K562 (cell line): ENCODE data around the gene EXOC2. TPM values are rescaled to one million over a fixed set of nuclear protein-coding genes. Genes with fewer than 3 reads are reported as not detected.
A peak's percentile ranks its signal among the peaks of the same experiment; 100 is the strongest.

Experiments
- ATF7 ChIP-seq: fragments of 450-650 bp; IDR thresholded peaks from 2 replicates; pipeline ENCODE4 v1.7.1; 2014; ENCODE audit warnings: mild to moderate bottlenecking, moderate library complexity
- CBFB ChIP-seq: sonication (generic); formaldehyde crosslinking; IDR thresholded peaks from 2 replicates; pipeline ENCODE4 v1.4.0; 2020; ENCODE audit warnings: mild to moderate bottlenecking, missing genetic modification reagents
- CEBPB ChIP-seq: fragments of 450-650 bp; IDR thresholded peaks from 2 replicates; pipeline ENCODE4 v1.6.1; 2016; ENCODE audit warnings: missing genetic modification characterization, missing compliant biosample characterization
- LCOR ChIP-seq: sonication (generic); formaldehyde crosslinking; IDR thresholded peaks from 2 replicates; pipeline ENCODE4 v1.8.0; 2022; ENCODE audit warnings: mild to moderate bottlenecking, missing genetic modification reagents
- PHTF2 ChIP-seq: fragments of 250-450 bp; sonication (Bioruptor Pico); IDR thresholded peaks from 2 replicates; pipeline ENCODE4 v1.5.0; 2021; ENCODE audit warnings: mild to moderate bottlenecking
- RBM15 ChIP-seq: fragments of 200-400 bp; formaldehyde crosslinking; IDR thresholded peaks from 2 replicates; pipeline ENCODE4 v1.6.1; 2018; ENCODE audit warnings: mild to moderate bottlenecking, low read length, moderate library complexity; ENCODE audit not compliant: insufficient read depth
- ZFX ChIP-seq: sonication (generic); formaldehyde crosslinking; IDR thresholded peaks from 2 replicates; pipeline ENCODE4 v1.8.0; 2022; ENCODE audit warnings: mild to moderate bottlenecking, missing genetic modification reagents, moderate library complexity
- ZNF121 ChIP-seq: sonication (generic); formaldehyde crosslinking; conservative IDR thresholded peaks from 2 replicates; pipeline ENCODE4 v1.8.0; 2022; ENCODE audit warnings: missing genetic modification reagents
- ZNF444 ChIP-seq: fragments of 250-450 bp; sonication (Bioruptor Pico); IDR thresholded peaks from 2 replicates; pipeline ENCODE4 v1.4.0; 2020; ENCODE audit warnings: mild to moderate bottlenecking, moderate library complexity
- polyA plus RNA-seq, 8 experiments: library from polyadenylated mRNA; depleted of rRNA in 4 of 8; stranded (reverse) in 5 of 8; unstranded in 3 of 8; fragments of >200 nt; fragmentation: Nextera tagmentation in 2 of 8; fragmentation: Illumina TruSeq in 1 of 8; extraction: Ambion mirVana in 2 of 8; extraction: Trizol in 1 of 8; gene quantifications; 2 replicates each; pipeline versions ENCODE4 v1.2.1 to v1.2.3, GENCODE V29; 2011 to 2014; ENCODE audit warnings: inconsistent platforms in 1 of 8, missing spikeins in 1 of 8
- total RNA-seq, 7 experiments: library from RNA; depleted of rRNA in 6 of 7; stranded (reverse); fragments of >200 nt in 6 of 7; fragmentation: Illumina TruSeq in 2 of 7; extraction: Trizol in 2 of 7; gene quantifications; 2 replicates each; pipeline versions ENCODE4 v1.2.1 to v1.2.3, GENCODE V29; 2011 to 2021; ENCODE audit warnings: low replicate concordance in 1 of 7
- TF ChIP-seq, protein P1 (sequence below): fragments of 450-650 bp; IDR thresholded peaks from 2 replicates; pipeline ENCODE4 v1.6.1; 2017; ENCODE audit warnings: mild to moderate bottlenecking, moderate library complexity
- TF ChIP-seq, protein P2 (sequence below): fragments of 150-350 bp; conservative IDR thresholded peaks from 2 replicates; pipeline ENCODE4 v1.6.1; 2014; ENCODE audit warnings: low read length
- TF ChIP-seq, protein P3 (sequence below): fragments of 250-450 bp; sonication (Bioruptor Pico); IDR thresholded peaks from 2 replicates; pipeline ENCODE4 v1.5.0; 2021
- TF ChIP-seq, protein P4 (sequence below): sonication (generic); formaldehyde crosslinking; IDR thresholded peaks from 2 replicates; pipeline ENCODE4 v1.8.0; 2022; ENCODE audit warnings: missing genetic modification reagents, mild to moderate bottlenecking, moderate library complexity, borderline replicate concordance
- TF ChIP-seq, protein P5 (sequence below): fragments of 200-400 bp; formaldehyde crosslinking; IDR thresholded peaks from 2 replicates; pipeline ENCODE4 v1.6.1; 2017; ENCODE audit warnings: mild to moderate bottlenecking, low read depth, low read length, moderate library complexity

The EXOC2 gene
- total and polyA plus RNA-seq, 9 of the 15 experiments (the other 6 are each of a cell fraction or from before 2014, with no cell fraction given) = 12.2 to 30.2 (median 24.2) TPM

DNA sequence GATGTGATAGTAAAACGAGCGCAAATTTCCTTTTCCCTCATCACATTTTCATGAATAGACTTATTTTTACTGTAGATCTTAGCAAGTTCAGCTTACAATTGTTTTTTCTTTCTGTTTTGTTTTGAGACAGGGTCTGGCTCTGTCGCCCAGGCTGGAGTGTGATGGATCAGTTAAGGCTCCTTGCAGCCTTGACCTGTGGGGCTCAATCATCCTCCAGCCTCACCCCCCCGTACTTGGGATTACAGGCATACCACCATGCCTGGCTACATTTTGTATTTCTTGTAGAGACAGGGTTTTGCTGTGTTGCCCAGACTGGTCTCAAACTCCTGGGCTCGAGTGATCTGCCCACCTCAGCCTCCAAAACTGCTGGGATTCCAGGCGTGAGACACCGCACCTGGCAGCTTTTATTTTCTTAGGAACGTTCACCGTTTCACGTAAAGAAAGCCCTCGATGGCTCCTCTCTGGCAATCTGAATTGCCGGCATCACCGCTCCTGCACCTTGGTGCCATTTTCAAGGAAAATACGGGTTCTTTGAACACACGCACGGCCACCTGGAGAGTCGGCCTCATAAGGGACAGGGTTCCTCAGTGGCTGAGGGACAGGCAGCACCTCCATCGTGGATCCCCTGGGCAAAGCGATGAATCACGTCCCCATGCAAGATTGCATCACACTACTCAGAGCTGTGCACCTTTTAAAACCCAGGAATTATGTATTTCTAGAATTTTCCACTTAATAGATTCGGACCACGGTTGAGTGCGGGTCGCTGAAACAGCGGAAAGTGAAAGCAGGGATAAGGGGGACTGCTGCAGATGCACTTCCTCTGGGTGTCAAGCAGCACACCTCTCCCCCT lies 222.7 kb downstream of the EXOC2 start (continued):
- TF ChIP-seq, protein P1, sequence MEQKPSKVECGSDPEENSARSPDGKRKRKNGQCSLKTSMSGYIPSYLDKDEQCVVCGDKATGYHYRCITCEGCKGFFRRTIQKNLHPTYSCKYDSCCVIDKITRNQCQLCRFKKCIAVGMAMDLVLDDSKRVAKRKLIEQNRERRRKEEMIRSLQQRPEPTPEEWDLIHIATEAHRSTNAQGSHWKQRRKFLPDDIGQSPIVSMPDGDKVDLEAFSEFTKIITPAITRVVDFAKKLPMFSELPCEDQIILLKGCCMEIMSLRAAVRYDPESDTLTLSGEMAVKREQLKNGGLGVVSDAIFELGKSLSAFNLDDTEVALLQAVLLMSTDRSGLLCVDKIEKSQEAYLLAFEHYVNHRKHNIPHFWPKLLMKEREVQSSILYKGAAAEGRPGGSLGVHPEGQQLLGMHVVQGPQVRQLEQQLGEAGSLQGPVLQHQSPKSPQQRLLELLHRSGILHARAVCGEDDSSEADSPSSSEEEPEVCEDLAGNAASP = no peak
- TF ChIP-seq CBFB (CRISPR knock-in tag) (no peak), ATF7 (no peak), LCOR (CRISPR knock-in tag) (no peak), ZNF121 (CRISPR knock-in tag) (no peak), ZFX (CRISPR knock-in tag) (no peak), RBM15 (no peak), CEBPB (peak; percentile 68), ZNF444 (no peak), PHTF2 (CRISPR knock-in tag) (no peak)
- TF ChIP-seq, protein P2, sequence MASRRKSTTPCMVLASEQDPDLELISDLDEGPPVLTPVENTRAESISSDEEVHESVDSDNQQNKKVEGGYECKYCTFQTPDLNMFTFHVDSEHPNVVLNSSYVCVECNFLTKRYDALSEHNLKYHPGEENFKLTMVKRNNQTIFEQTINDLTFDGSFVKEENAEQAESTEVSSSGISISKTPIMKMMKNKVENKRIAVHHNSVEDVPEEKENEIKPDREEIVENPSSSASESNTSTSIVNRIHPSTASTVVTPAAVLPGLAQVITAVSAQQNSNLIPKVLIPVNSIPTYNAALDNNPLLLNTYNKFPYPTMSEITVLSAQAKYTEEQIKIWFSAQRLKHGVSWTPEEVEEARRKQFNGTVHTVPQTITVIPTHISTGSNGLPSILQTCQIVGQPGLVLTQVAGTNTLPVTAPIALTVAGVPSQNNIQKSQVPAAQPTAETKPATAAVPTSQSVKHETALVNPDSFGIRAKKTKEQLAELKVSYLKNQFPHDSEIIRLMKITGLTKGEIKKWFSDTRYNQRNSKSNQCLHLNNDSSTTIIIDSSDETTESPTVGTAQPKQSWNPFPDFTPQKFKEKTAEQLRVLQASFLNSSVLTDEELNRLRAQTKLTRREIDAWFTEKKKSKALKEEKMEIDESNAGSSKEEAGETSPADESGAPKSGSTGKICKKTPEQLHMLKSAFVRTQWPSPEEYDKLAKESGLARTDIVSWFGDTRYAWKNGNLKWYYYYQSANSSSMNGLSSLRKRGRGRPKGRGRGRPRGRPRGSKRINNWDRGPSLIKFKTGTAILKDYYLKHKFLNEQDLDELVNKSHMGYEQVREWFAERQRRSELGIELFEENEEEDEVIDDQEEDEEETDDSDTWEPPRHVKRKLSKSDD = no peak
- TF ChIP-seq, protein P3, sequence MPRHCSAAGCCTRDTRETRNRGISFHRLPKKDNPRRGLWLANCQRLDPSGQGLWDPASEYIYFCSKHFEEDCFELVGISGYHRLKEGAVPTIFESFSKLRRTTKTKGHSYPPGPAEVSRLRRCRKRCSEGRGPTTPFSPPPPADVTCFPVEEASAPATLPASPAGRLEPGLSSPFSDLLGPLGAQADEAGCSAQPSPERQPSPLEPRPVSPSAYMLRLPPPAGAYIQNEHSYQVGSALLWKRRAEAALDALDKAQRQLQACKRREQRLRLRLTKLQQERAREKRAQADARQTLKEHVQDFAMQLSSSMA (CRISPR knock-in tag) = no peak
- TF ChIP-seq, protein P4, sequence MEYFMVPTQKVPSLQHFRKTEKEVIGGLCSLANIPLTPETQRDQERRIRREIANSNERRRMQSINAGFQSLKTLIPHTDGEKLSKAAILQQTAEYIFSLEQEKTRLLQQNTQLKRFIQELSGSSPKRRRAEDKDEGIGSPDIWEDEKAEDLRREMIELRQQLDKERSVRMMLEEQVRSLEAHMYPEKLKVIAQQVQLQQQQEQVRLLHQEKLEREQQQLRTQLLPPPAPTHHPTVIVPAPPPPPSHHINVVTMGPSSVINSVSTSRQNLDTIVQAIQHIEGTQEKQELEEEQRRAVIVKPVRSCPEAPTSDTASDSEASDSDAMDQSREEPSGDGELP = no peak
- TF ChIP-seq, protein P5, sequence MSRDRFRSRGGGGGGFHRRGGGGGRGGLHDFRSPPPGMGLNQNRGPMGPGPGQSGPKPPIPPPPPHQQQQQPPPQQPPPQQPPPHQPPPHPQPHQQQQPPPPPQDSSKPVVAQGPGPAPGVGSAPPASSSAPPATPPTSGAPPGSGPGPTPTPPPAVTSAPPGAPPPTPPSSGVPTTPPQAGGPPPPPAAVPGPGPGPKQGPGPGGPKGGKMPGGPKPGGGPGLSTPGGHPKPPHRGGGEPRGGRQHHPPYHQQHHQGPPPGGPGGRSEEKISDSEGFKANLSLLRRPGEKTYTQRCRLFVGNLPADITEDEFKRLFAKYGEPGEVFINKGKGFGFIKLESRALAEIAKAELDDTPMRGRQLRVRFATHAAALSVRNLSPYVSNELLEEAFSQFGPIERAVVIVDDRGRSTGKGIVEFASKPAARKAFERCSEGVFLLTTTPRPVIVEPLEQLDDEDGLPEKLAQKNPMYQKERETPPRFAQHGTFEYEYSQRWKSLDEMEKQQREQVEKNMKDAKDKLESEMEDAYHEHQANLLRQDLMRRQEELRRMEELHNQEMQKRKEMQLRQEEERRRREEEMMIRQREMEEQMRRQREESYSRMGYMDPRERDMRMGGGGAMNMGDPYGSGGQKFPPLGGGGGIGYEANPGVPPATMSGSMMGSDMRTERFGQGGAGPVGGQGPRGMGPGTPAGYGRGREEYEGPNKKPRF = no peak
